GM12878 (cell line): Measurements from ENCODE around the gene PFKL. TPM values are rescaled to one million over a fixed set of nuclear protein-coding genes. Genes with fewer than 3 reads are reported as not detected.

Experiments used
- ATAC-seq: fragments of 200-7000 bp; cut with Tn5 transposase; 3 replicates; pipeline ENCODE4 v1.9.1; 2020; ENCODE audit warnings: mild to moderate bottlenecking, moderate library complexity
- BruUV-seq: library from RNA; stranded (reverse); fragments of 400-500 nt; replicated peaks from 2 replicates; lab custom pipeline; 2021; lab: Mats Ljungman, UMichigan
- CTCF ChIA-PET: fragments of 300-600 bp; sonication (Branson Sonifier 250); formaldehyde crosslinking; extraction: SDS; loops from one replicate; lab custom pipeline; 2021; ENCODE audit warnings: inconsistent platforms; lab: Yijun Ruan, JAX
- POLR2A ChIA-PET: fragments of 350-600 bp; formaldehyde crosslinking; extraction: SDS; loops from one replicate; lab custom pipeline; 2021; ENCODE audit warnings: inconsistent platforms; lab: Charles Lee
- RAD21 ChIA-PET: fragments of 300-600 bp; sonication (Branson Sonifier 250); formaldehyde crosslinking; loops from one replicate; lab custom pipeline; 2023; ENCODE audit warnings: antibody characterized with exemption; ENCODE audit not compliant: unreplicated experiment; lab: Charles Lee
- SMC1A ChIA-PET: fragments of 300-600 bp; sonication (Branson Sonifier 250); formaldehyde crosslinking; loops from one replicate; lab custom pipeline; 2023; ENCODE audit not compliant: unreplicated experiment, uncharacterized antibody; lab: Charles Lee
- DNase-seq: peaks from one replicate; pipeline ENCODE4 v3.0.0-alpha.2; 2011; ENCODE audit warnings: low read depth, low spot score
- FAIRE-seq: peaks from 3 replicates; lab custom pipeline; 2011; peaks lifted over from hg19 to GRCh38; lab: Jason Lieb, UNC
- H2AFZ ChIP-seq: 2 replicates; pipeline ENCODE4 v1.6.0; 2011; ENCODE audit warnings: low read depth, low read length, control low read depth; ENCODE audit not compliant: control insufficient read depth
- H3K27ac ChIP-seq: 2 replicates; pipeline ENCODE4 v1.5.1; 2011; ENCODE audit warnings: control low read depth; ENCODE audit not compliant: control insufficient read depth, insufficient read depth
- H3K27me3 ChIP-seq, 2 experiments: replicated peaks in 1 of 2; 2 replicates each; pipeline versions ENCODE4 v1.6.0 to v1.6.1; 2011; ENCODE audit warnings: low read length in 1 of 2; ENCODE audit not compliant: control insufficient read depth in 2 of 2, insufficient read depth in 2 of 2
- H3K36me3 ChIP-seq, 2 experiments: 2 replicates each; pipeline ENCODE4 v1.5.1; 2011; ENCODE audit warnings: low read length in 1 of 2; ENCODE audit not compliant: control insufficient read depth in 2 of 2, insufficient read depth in 2 of 2
- H3K4me1 ChIP-seq: 2 replicates; pipeline ENCODE4 v1.6.1; 2011; ENCODE audit warnings: mild to moderate bottlenecking, low read length, moderate library complexity, mixed read lengths; ENCODE audit not compliant: control insufficient read depth, insufficient read depth
- H3K4me2 ChIP-seq: 2 replicates; pipeline ENCODE4 v1.6.0; 2011; ENCODE audit warnings: control low read depth; ENCODE audit not compliant: control insufficient read depth, insufficient read depth
- H3K4me3 ChIP-seq: fragments of 200-600 bp; sonication (generic); 2 replicates; pipeline ENCODE4 v1.5.1; 2016
- H3K79me2 ChIP-seq: 2 replicates; pipeline ENCODE4 v1.6.0; 2011; ENCODE audit warnings: low read length; ENCODE audit not compliant: control insufficient read depth, insufficient read depth
- H3K9ac ChIP-seq: 2 replicates; pipeline ENCODE4 v1.8.0; 2011; ENCODE audit warnings: low read length, control low read depth, mixed read lengths; ENCODE audit not compliant: control insufficient read depth, insufficient read depth
- H3K9me3 ChIP-seq: replicated peaks from 3 replicates; pipeline ENCODE4 v1.5.1; 2011; ENCODE audit warnings: mild to moderate bottlenecking, low read length; ENCODE audit not compliant: control insufficient read depth, insufficient read depth
- H4K20me1 ChIP-seq: 2 replicates; pipeline ENCODE4 v1.6.0; 2011; ENCODE audit not compliant: control insufficient read depth, insufficient read depth
- BHLHE40 ChIP-seq, 2 experiments: fragments of 450-650 bp in 1 of 2; IDR thresholded peaks; 2 replicates each; pipeline ENCODE4 v1.6.1; 2011 to 2017; ENCODE audit warnings: low read depth in 2 of 2, borderline replicate concordance in 1 of 2, improper control_type of control experiment in 1 of 2, low read length in 1 of 2, mild to moderate bottlenecking in 1 of 2
- KDM1A ChIP-seq: fragments of 200-600 bp; sonication (generic); IDR thresholded peaks from 2 replicates; pipeline ENCODE4 v1.6.1; 2016; ENCODE audit warnings: borderline replicate concordance
- POLR2A ChIP-seq: IDR thresholded peaks from 2 replicates; pipeline ENCODE4 v1.6.1; 2011; ENCODE audit warnings: low read depth, mild to moderate bottlenecking, low read length
- SUPT20H ChIP-seq: IDR thresholded peaks from 2 replicates; pipeline ENCODE4 v1.6.1; 2011; ENCODE audit warnings: low read depth, mild to moderate bottlenecking, low read length, moderate library complexity, borderline replicate concordance; ENCODE audit not compliant: control insufficient read depth
- WGBS: methylation state at CpG from one replicate; pipeline ENCODE4 v1.1.6; 2016; ENCODE audit warnings: low lambda C conversion rate; ENCODE audit not compliant: insufficient replicate concordance, insufficient coverage; ENCODE audit errors: missing lambda C conversion rate; 5-methylcytosine and 5-hydroxymethylcytosine counted together
- in situ Hi-C: fragments of 300-500 bp; cut with MboI; formaldehyde crosslinking; loops from 9 replicates; pipeline ENCODE4 v1.14.3; 2018; ENCODE audit warnings: mixed read lengths
- intact Hi-C: fragments of 100-400 bp; cut with micrococcal nuclease; formaldehyde crosslinking; loops from one replicate; pipeline ENCODE4 v1.14.2; 2022; ENCODE audit not compliant: unreplicated experiment
- polyA plus RNA-seq, 11 experiments: library from polyadenylated mRNA; depleted of rRNA in 4 of 11; unstranded in 6 of 11; stranded (reverse) in 5 of 11; fragments of >200 nt; fragmentation: Nextera tagmentation in 4 of 11; fragmentation: Illumina TruSeq in 1 of 11; extraction: Ambion mirVana in 4 of 11; extraction: Trizol in 1 of 11; gene quantifications; 1 replicate in 1 of 11; 2 replicates in 10 of 11; pipeline versions ENCODE4 v1.2.1 to v1.2.3, GENCODE V29; 2011 to 2016; ENCODE audit warnings: inconsistent platforms in 2 of 11, missing spikeins in 2 of 11, low read depth in 1 of 11
- total RNA-seq, 4 experiments: library from RNA; depleted of rRNA in 3 of 4; stranded (reverse); fragments of >200 nt in 3 of 4; fragmentation: Illumina TruSeq in 1 of 4; extraction: Trizol in 1 of 4; gene quantifications; 2 replicates each; pipeline versions ENCODE4 v1.2.1 to v1.2.3, GENCODE V29; 2013 to 2021

Gene PFKL
- total and polyA plus RNA-seq, 10 of the 15 experiments (the other 5 are each of a cell fraction or from before 2014, with no cell fraction given) = 1.2 to 192 (median 112) TPM

- no peak for FAIRE-seq
- in situ Hi-C loops = no loop called here
- no peak for ATAC-seq
- Histone ChIP-seq H3K4me3 (no peak overlapping the region), H3K9me3 (no peaks in the 10 kb centered on the region), H4K20me1 (no peaks in the 10 kb centered on the region), H3K36me3 (peaks cover 19 to 45% of the 10 kb centered on the region in 2 experiments; a peak in 3 of 4 replicates), H3K27me3 (no peaks in the 10 kb centered on the region), H3K4me2 (no peak overlapping the region), H3K9ac (no peak overlapping the region)
- no peak for DNase-seq
- CTCF ChIA-PET = no interaction called here
- intact Hi-C loops = no loop called here
- no TSS peak for BruUV-seq
- TF ChIP-seq KDM1A (no peak), POLR2A (peak; percentile 45; the same call in 1 of the 2 replicates)
- TF ChIP-seq, all 136 proteins: peak for 1
- Histone ChIP-seq H3K79me2 (no peaks in the 10 kb centered on the region), H3K27ac (no peak overlapping the region), H3K4me1 (no peaks in the 10 kb centered on the region), H2AFZ (no peak overlapping the region)
- ChIA-PET SMC1A (no interaction called here), RAD21 (no interaction called here), POLR2A (no interaction called here)
- WGBS = 95% methylated on average over 22 of the region's 22 CpGs
Observed at GRCh38 chr21:44317871-44318270, 18.0 kb downstream of the PFKL start.

DNA sequence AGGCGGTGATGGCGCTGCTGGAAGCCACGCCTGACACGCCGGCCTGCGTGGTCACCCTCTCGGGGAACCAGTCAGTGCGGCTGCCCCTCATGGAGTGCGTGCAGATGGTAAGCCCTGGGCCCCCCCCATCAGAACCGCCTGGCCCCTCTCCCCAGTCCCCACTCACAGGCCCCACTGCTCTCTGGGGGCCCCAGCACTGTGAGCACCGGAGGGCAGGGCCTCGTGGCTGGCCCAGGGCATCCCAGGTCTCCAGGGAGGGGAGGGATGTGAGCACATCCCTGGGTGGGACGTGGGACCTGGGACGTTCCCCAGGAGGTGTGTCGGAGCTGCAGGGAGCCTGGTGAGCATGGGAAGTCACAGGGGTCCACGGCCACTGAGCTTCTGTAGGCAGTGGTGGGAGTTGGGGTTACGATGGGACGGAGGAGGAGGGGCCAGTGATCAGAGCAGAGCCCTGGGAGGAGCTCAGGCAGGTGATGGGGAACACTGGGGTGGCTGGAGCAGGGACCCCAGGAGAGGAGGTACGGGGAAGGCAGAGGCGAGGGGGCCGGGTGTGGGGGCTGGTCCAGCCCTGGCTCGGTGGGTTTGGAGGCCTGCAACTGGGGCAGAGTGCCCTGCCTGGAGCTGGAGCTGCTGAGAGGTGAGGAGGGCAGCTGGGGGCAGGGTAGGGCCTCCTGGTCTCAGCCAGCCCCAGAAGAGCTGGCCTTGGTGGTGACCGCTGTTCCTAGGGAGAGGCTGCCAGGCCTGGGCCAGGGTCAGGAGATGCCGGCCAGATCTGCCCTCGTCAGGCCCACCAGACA, 18.8 kb downstream of the PFKL start:
- H3K27ac ChIP-seq = no peak overlapping the region
- in situ Hi-C loops (no loop called here), intact Hi-C loops (no loop called here)
- 92% methylated on average over 25 of the region's 25 CpGs for whole genome bisulfite sequencing
- H3K79me2 ChIP-seq = no peaks in the 10 kb centered on the region
- DNase-seq (no peak), FAIRE-seq (no peak), ATAC-seq (no peak)
- no peak overlapping the region for H3K4me3 ChIP-seq
- H3K9ac ChIP-seq = no peak overlapping the region
- TF ChIP-seq POLR2A = peak; percentile 61
- no peak for TF ChIP-seq SUPT20H
- TF ChIP-seq BHLHE40 (IDR thresholded peaks at IDR 0.05; ENCODE audit: borderline replicate concordance in 1 of 2, low read depth in 2 of 2, low read length in 1 of 2) = no peak
- no peak overlapping the region for H3K4me2 ChIP-seq
- BruUV-seq = no TSS peak
- ChIA-PET POLR2A (no interaction called here), CTCF (no interaction called here), RAD21 (no interaction called here), SMC1A (no interaction called here)
- no peaks in the 10 kb centered on the region for H4K20me1 ChIP-seq
- peaks cover 17 to 37% of the 10 kb centered on the region in 2 experiments; a peak in 3 of 4 replicates for H3K36me3 ChIP-seq
- H3K4me1 ChIP-seq = no peaks in the 10 kb centered on the region
- no peak overlapping the region for H2AFZ ChIP-seq
- no peaks in the 10 kb centered on the region for H3K9me3 ChIP-seq
- no peaks in the 10 kb centered on the region for H3K27me3 ChIP-seq
